ENCODE measurements around the gene GNA15.
"Not testable (repeated sequence)": the region's sequence is repeated elsewhere in the genome, so short reads cannot be mapped to it uniquely, and the experiment has no call there.

GNA15 gene

GRCh38 chr19:3193256-3194105, 57.6 kb downstream of the GNA15 start:
- no peaks in the 10 kb centered on the region for H3K36me3 ChIP-seq (ENCODE audit: insufficient read depth, low read length)
- no peak overlapping the region for H3K27ac ChIP-seq (ENCODE audit: low read depth, low read length)
- H3K9ac ChIP-seq (ENCODE audit: low read length), result no peak overlapping the region
- no peaks in the 10 kb centered on the region for H3K27me3 ChIP-seq (ENCODE audit: control insufficient read depth in 1 of 2, insufficient read depth in 2 of 2, low read length in 2 of 2)
- no peak overlapping the region for H3K4me3 ChIP-seq (ENCODE audit: low read depth in 1 of 2, low read length in 2 of 2)
- no peaks in the 10 kb centered on the region for H3K9me3 ChIP-seq (ENCODE audit: low read length)
- H3K4me1 ChIP-seq (ENCODE audit: insufficient read depth, low read length), result no peaks in the 10 kb centered on the region

- no peak overlapping the region for H3K4me3 ChIP-seq (ENCODE audit: low read depth in 1 of 2, low read length in 2 of 2)
- H3K9ac ChIP-seq (ENCODE audit: low read length), result no peak overlapping the region
- H3K9me3 ChIP-seq (ENCODE audit: low read length), result no peaks in the 10 kb centered on the region
- no peaks in the 10 kb centered on the region for H3K36me3 ChIP-seq (ENCODE audit: insufficient read depth, low read length)
- H3K27me3 ChIP-seq (ENCODE audit: control insufficient read depth in 1 of 2, insufficient read depth in 2 of 2, low read length in 2 of 2), result no peaks in the 10 kb centered on the region
- H3K4me1 ChIP-seq (ENCODE audit: insufficient read depth, low read length), result no peaks in the 10 kb centered on the region
- H3K27ac ChIP-seq (ENCODE audit: low read depth, low read length), result no peak overlapping the region
Measured at GRCh38 chr19:3194106-3195087, 58.6 kb downstream of the GNA15 start.

GRCh38 chr19:3196064-3196932, 60.5 kb downstream of the GNA15 start:
- no peak overlapping the region for H3K9ac ChIP-seq (ENCODE audit: low read length)
- no peaks in the 10 kb centered on the region for H3K9me3 ChIP-seq (ENCODE audit: low read length)
- no peak overlapping the region for H3K4me3 ChIP-seq (ENCODE audit: low read depth in 1 of 2, low read length in 2 of 2)
- H3K27ac ChIP-seq (ENCODE audit: low read depth, low read length), result no peak overlapping the region
- H3K27me3 ChIP-seq (ENCODE audit: control insufficient read depth in 1 of 2, insufficient read depth in 2 of 2, low read length in 2 of 2), result no peaks in the 10 kb centered on the region
- no peaks in the 10 kb centered on the region for H3K36me3 ChIP-seq (ENCODE audit: insufficient read depth, low read length)
- H3K4me1 ChIP-seq (ENCODE audit: insufficient read depth, low read length), result no peaks in the 10 kb centered on the region

GRCh38 chr19:3196933-3197205, 61.0 kb downstream of the GNA15 start:
- Histone ChIP-seq H3K4me1 (ENCODE audit: insufficient read depth, low read length) (no peaks in the 10 kb centered on the region), H3K27ac (ENCODE audit: low read depth, low read length) (no peak overlapping the region), H3K9ac (ENCODE audit: low read length) (no peak overlapping the region), H3K36me3 (ENCODE audit: insufficient read depth, low read length) (no peaks in the 10 kb centered on the region), H3K27me3 (ENCODE audit: control insufficient read depth in 1 of 2, insufficient read depth in 2 of 2, low read length in 2 of 2) (no peaks in the 10 kb centered on the region), H3K4me3 (ENCODE audit: low read depth in 1 of 2, low read length in 2 of 2) (no peak overlapping the region), H3K9me3 (ENCODE audit: low read length) (no peaks in the 10 kb centered on the region)

GRCh38 chr19:3198901-3199700, 63.3 kb downstream of the GNA15 start:
- no peak overlapping the region for H3K27ac ChIP-seq (ENCODE audit: low read depth, low read length)
- H3K27me3 ChIP-seq (ENCODE audit: control insufficient read depth in 1 of 2, insufficient read depth in 2 of 2, low read length in 2 of 2), result no peaks in the 10 kb centered on the region
- H3K4me3 ChIP-seq (ENCODE audit: low read depth in 1 of 2, low read length in 2 of 2), result no peak overlapping the region
- no peaks in the 10 kb centered on the region for H3K9me3 ChIP-seq (ENCODE audit: low read length)
- H3K36me3 ChIP-seq (ENCODE audit: insufficient read depth, low read length), result no peaks in the 10 kb centered on the region
- no peaks in the 10 kb centered on the region for H3K4me1 ChIP-seq (ENCODE audit: insufficient read depth, low read length)
- no peak overlapping the region for H3K9ac ChIP-seq (ENCODE audit: low read length)

GRCh38 chr19:3201072-3201700, 65.4 kb downstream of the GNA15 start:
- Histone ChIP-seq H3K4me1 (ENCODE audit: insufficient read depth, low read length) (no peaks in the 10 kb centered on the region), H3K9ac (ENCODE audit: low read length) (no peak overlapping the region), H3K9me3 (ENCODE audit: low read length) (no peaks in the 10 kb centered on the region), H3K27ac (ENCODE audit: low read depth, low read length) (no peak overlapping the region), H3K4me3 (ENCODE audit: low read depth in 1 of 2, low read length in 2 of 2) (no peak overlapping the region), H3K36me3 (ENCODE audit: insufficient read depth, low read length) (no peaks in the 10 kb centered on the region), H3K27me3 (ENCODE audit: control insufficient read depth in 1 of 2, insufficient read depth in 2 of 2, low read length in 2 of 2) (no peaks in the 10 kb centered on the region)

- Histone ChIP-seq H3K9me3 (ENCODE audit: low read length) (no peaks in the 10 kb centered on the region), H3K4me3 (ENCODE audit: low read depth in 1 of 2, low read length in 2 of 2) (no peak overlapping the region), H3K27me3 (ENCODE audit: control insufficient read depth in 1 of 2, insufficient read depth in 2 of 2, low read length in 2 of 2) (no peaks in the 10 kb centered on the region), H3K27ac (ENCODE audit: low read depth, low read length) (no peak overlapping the region), H3K36me3 (ENCODE audit: insufficient read depth, low read length) (peaks cover 2% of the 10 kb centered on the region), H3K9ac (ENCODE audit: low read length) (no peak overlapping the region), H3K4me1 (ENCODE audit: insufficient read depth, low read length) (no peaks in the 10 kb centered on the region)
Measured at GRCh38 chr19:3201911-3202310, 66.1 kb downstream of the GNA15 start.

- H3K9me3 ChIP-seq (ENCODE audit: low read length), result no peaks in the 10 kb centered on the region
- H3K4me1 ChIP-seq (ENCODE audit: insufficient read depth, low read length), result no peaks in the 10 kb centered on the region
- H3K4me3 ChIP-seq (ENCODE audit: low read depth in 1 of 2, low read length in 2 of 2), result no peak overlapping the region
- no peaks in the 10 kb centered on the region for H3K27me3 ChIP-seq (ENCODE audit: control insufficient read depth in 1 of 2, insufficient read depth in 2 of 2, low read length in 2 of 2)
- H3K36me3 ChIP-seq (ENCODE audit: insufficient read depth, low read length), result peaks cover 6% of the 10 kb centered on the region
- H3K27ac ChIP-seq (ENCODE audit: low read depth, low read length), result no peak overlapping the region
- H3K9ac ChIP-seq (ENCODE audit: low read length), result no peak overlapping the region
Measured at GRCh38 chr19:3202346-3202745, 66.5 kb downstream of the GNA15 start.

GRCh38 chr19:3202895-3203294, 67.1 kb downstream of the GNA15 start:
- H3K4me1 ChIP-seq (ENCODE audit: insufficient read depth, low read length); H3K27ac ChIP-seq (ENCODE audit: low read depth, low read length); H3K27me3 ChIP-seq (ENCODE audit: control insufficient read depth in 1 of 2, insufficient read depth in 2 of 2, low read length in 2 of 2); H3K36me3 ChIP-seq (ENCODE audit: insufficient read depth, low read length); H3K4me3 ChIP-seq (ENCODE audit: low read depth in 1 of 2, low read length in 2 of 2); H3K9ac ChIP-seq (ENCODE audit: low read length); H3K9me3 ChIP-seq (ENCODE audit: low read length): not testable (repeated sequence)

GRCh38 chr19:3203805-3204645, 68.2 kb downstream of the GNA15 start:
- no peaks in the 10 kb centered on the region for H3K4me1 ChIP-seq (ENCODE audit: insufficient read depth, low read length)
- no peak overlapping the region for H3K27ac ChIP-seq (ENCODE audit: low read depth, low read length)
- peaks cover 9% of the 10 kb centered on the region for H3K36me3 ChIP-seq (ENCODE audit: insufficient read depth, low read length)
- H3K4me3 ChIP-seq (ENCODE audit: low read depth in 1 of 2, low read length in 2 of 2), result no peak overlapping the region
- H3K27me3 ChIP-seq (ENCODE audit: control insufficient read depth in 1 of 2, insufficient read depth in 2 of 2, low read length in 2 of 2), result no peaks in the 10 kb centered on the region
- no peaks in the 10 kb centered on the region for H3K9me3 ChIP-seq (ENCODE audit: low read length)
- H3K9ac ChIP-seq (ENCODE audit: low read length), result no peak overlapping the region
